T-cell (primary cell): ENCODE data around the gene SIGLEC9. TPM values are rescaled to one million over a fixed set of nuclear protein-coding genes. Genes with fewer than 3 reads are reported as not detected.

Source experiments
- ATAC-seq, 4 experiments: fragments of 200-7000 bp in 3 of 4; fragments of 150-1000 bp in 1 of 4; cut with Tn5 transposase; replicated peaks in 1 of 4; 1 replicate in 3 of 4; 2 replicates in 1 of 4; pipeline ENCODE4 v1.10.0; 2021; ENCODE audit warnings: moderate library complexity in 3 of 4, mild to moderate bottlenecking in 2 of 4, moderate number of reproducible peaks in 1 of 4
- CTCF ChIA-PET, 2 donors: fragments of 300-600 bp; sonication (Branson Sonifier 250); formaldehyde crosslinking; loops; one replicate each; lab custom pipeline; 2022; ENCODE audit warnings: antibody characterized with exemption in 2 of 2; lab: Charles Lee
- POLR2A ChIA-PET, 2 donors: fragments of 300-600 bp; sonication (Branson Sonifier 250); formaldehyde crosslinking; loops; one replicate each; lab custom pipeline; 2022; ENCODE audit warnings: antibody characterized with exemption in 2 of 2; lab: Charles Lee
- DNase-seq, 35 experiments: peaks; one replicate each; pipeline versions ENCODE4 v3.0.0 to v3.0.0-alpha.2; 2013 to 2023
- H3K27ac ChIP-seq: one replicate; pipeline ENCODE4 v1.5.1; 2013; ENCODE audit warnings: low read length
- H3K27me3 ChIP-seq, 2 experiments: replicated peaks in 1 of 2; 1 replicate in 1 of 2; 2 replicates in 1 of 2; pipeline versions ENCODE4 v1.6.1 to v1.7.0; 2013; ENCODE audit warnings: low read length in 1 of 2, mixed read lengths in 1 of 2; ENCODE audit not compliant: control insufficient read depth in 2 of 2, insufficient read depth in 2 of 2; ENCODE audit errors: extremely low read depth in 1 of 2
- H3K36me3 ChIP-seq, 2 donors: 1 replicate in 1 of 2; 2 replicates in 1 of 2; pipeline versions ENCODE4 v1.6.1 to v1.7.0; 2013; ENCODE audit warnings: low read length in 1 of 2; ENCODE audit not compliant: control insufficient read depth in 2 of 2, insufficient read depth in 1 of 2; ENCODE audit errors: extremely low read depth in 1 of 2
- H3K4me1 ChIP-seq, 2 experiments: 1 replicate in 1 of 2; 2 replicates in 1 of 2; pipeline versions ENCODE4 v1.6.1 to v1.7.0; 2013; ENCODE audit warnings: low read length in 2 of 2, mixed read lengths in 1 of 2; ENCODE audit not compliant: insufficient read depth in 2 of 2, control insufficient read depth in 1 of 2; ENCODE audit errors: extremely low read depth in 1 of 2
- H3K4me3 ChIP-seq, 2 donors: 1 replicate in 1 of 2; 2 replicates in 1 of 2; pipeline versions ENCODE4 v1.5.1 to v1.7.0; 2013; ENCODE audit warnings: mild to moderate bottlenecking in 2 of 2, low read length in 1 of 2, moderate library complexity in 1 of 2; ENCODE audit not compliant: control insufficient read depth in 1 of 2; ENCODE audit errors: extremely low read depth in 1 of 2
- H3K9me3 ChIP-seq: 2 replicates; pipeline ENCODE4 v1.7.0; 2013
- H3K27ac Mint-ChIP-seq, 2 donors: one replicate each; pipeline ENCODE4 v1.8.0; 2020 to 2021; ENCODE audit warnings: mild to moderate bottlenecking in 2 of 2, mixed read lengths in 2 of 2
- H3K27me3 Mint-ChIP-seq, 2 donors: one replicate each; pipeline ENCODE4 v1.8.0; 2021 to 2022; ENCODE audit warnings: mixed read lengths in 2 of 2
- H3K36me3 Mint-ChIP-seq: one replicate; pipeline ENCODE4 v1.8.0; 2021; ENCODE audit warnings: mixed read lengths
- H3K4me1 Mint-ChIP-seq, 3 donors: one replicate each; pipeline ENCODE4 v1.8.0; 2020 to 2022; ENCODE audit warnings: mixed read lengths in 3 of 3, mild to moderate bottlenecking in 1 of 3
- H3K4me3 Mint-ChIP-seq, 3 donors: one replicate each; pipeline ENCODE4 v1.8.0; 2020 to 2022; ENCODE audit warnings: mild to moderate bottlenecking in 3 of 3, mixed read lengths in 3 of 3, moderate library complexity in 3 of 3
- H3K9me3 Mint-ChIP-seq, 3 donors: one replicate each; pipeline ENCODE4 v1.8.0; 2020 to 2022; ENCODE audit warnings: mixed read lengths in 3 of 3
- WGBS: methylation state at CpG from one replicate; pipeline ENCODE4 v1.1.5; 2013; ENCODE audit warnings: missing lambda C conversion rate; ENCODE audit not compliant: insufficient coverage; 5-methylcytosine and 5-hydroxymethylcytosine counted together
- total RNA-seq, 35 experiments: library from RNA in 6 of 35; stranded (reverse) in 6 of 35; fragments of 120-200 nt in 1 of 35; gene quantifications; one replicate each; pipeline versions ENCODE4 v1.2.1 to v1.2.4 and lab custom pipeline; 2013 to 2026

Gene SIGLEC9
- total RNA-seq, 5 donors from 2014 or later (not counting 1 experiment from before 2014, with no cell fraction given) = 0.73 to 2.6 (median 1.6) TPM

GRCh38 chr19:51137792-51138425 lies 13.2 kb downstream of the SIGLEC9 start:
- DNase-seq (no peak), ATAC-seq (no peak)
- H3K27ac Mint-ChIP-seq = peak overlapping the region in 1 of 2 donors; percentile 46
- WGBS = 86% methylated on average over 2 of the region's 9 CpGs
- peaks cover 0 to 16% of the 10 kb centered on the region in 2 donors for H3K27me3 Mint-ChIP-seq
- no peaks in the 10 kb centered on the region for H3K9me3 Mint-ChIP-seq
- Histone ChIP-seq H3K36me3 (no peaks in the 10 kb centered on the region), H3K27ac (no peak overlapping the region), H3K4me3 (no peak overlapping the region), H3K9me3 (no peaks in the 10 kb centered on the region), H3K4me1 (peaks cover 6 to 37% of the 10 kb centered on the region in 2 experiments), H3K27me3 (peaks cover 0 to 19% of the 10 kb centered on the region in 2 experiments)
- no peaks in the 10 kb centered on the region for H3K36me3 Mint-ChIP-seq
- peak overlapping the region in 1 of 3 donors; percentile 70 for H3K4me3 Mint-ChIP-seq
- peaks cover 26 to 43% (median 43%) of the 10 kb centered on the region in 3 donors for H3K4me1 Mint-ChIP-seq
- POLR2A ChIA-PET = no interaction called here
- CTCF ChIA-PET = no interaction called here

DNA sequence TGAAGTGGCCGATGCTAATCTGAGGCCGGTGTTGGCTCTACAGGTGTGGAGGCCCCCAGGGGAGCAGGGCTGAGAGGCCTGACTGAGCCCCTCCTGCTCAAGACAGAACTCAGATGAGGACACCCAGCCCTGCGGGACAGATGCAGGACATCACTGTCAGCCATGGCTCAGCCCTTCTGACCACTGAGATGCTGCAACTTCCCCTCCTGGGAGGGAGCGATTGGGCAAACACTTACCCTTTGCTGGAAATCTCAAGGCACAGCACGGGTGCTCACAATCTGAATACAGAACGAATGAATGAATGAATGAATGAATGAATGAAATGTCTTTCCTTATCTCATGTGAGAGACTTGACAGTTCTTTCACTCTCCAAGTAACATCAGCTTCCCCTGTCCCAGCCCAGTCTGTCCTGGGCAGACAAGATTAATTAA lies 13.9 kb downstream of the SIGLEC9 start:
- Mint-ChIP-seq H3K27ac (no peak overlapping the region), H3K4me1 (peaks cover 26 to 43% (median 41%) of the 10 kb centered on the region in 3 donors), H3K36me3 (no peaks in the 10 kb centered on the region), H3K4me3 (no peak overlapping the region), H3K27me3 (peaks cover 0 to 16% of the 10 kb centered on the region in 2 donors), H3K9me3 (no peaks in the 10 kb centered on the region)
- no peak for ATAC-seq
- H3K9me3 ChIP-seq = no peaks in the 10 kb centered on the region
- WGBS = 87% methylated on average over 3 of the region's 6 CpGs
- DNase-seq = peak in 1 of 35 experiments; percentile 32
- H3K4me1 ChIP-seq = peaks cover 6 to 34% of the 10 kb centered on the region in 2 experiments
- no peaks in the 10 kb centered on the region for H3K36me3 ChIP-seq
- ChIA-PET POLR2A (no interaction called here), CTCF (no interaction called here)
- no peak overlapping the region for H3K4me3 ChIP-seq
- H3K27me3 ChIP-seq = peaks cover 0 to 19% of the 10 kb centered on the region in 2 experiments
- H3K27ac ChIP-seq = no peak overlapping the region

- H3K27ac ChIP-seq = no peak overlapping the region
- WGBS = 57% methylated on average over 1 of the region's 4 CpGs
- peaks cover 0 to 16% of the 10 kb centered on the region in 2 donors for H3K27me3 Mint-ChIP-seq
- no peak overlapping the region for H3K4me3 ChIP-seq
- ATAC-seq (no peak), DNase-seq (no peak)
- H3K36me3 ChIP-seq = no peaks in the 10 kb centered on the region
- peaks cover 0 to 25% of the 10 kb centered on the region in 2 experiments for H3K27me3 ChIP-seq
- peaks cover 6 to 34% of the 10 kb centered on the region in 2 experiments for H3K4me1 ChIP-seq
- CTCF ChIA-PET = no interaction called here
- H3K9me3 ChIP-seq = no peaks in the 10 kb centered on the region
- H3K36me3 Mint-ChIP-seq = no peaks in the 10 kb centered on the region
- H3K4me1 Mint-ChIP-seq = peaks cover 26 to 47% (median 40%) of the 10 kb centered on the region in 3 donors
- peak overlapping the region in 1 of 2 donors; percentile 26 for H3K27ac Mint-ChIP-seq
- H3K4me3 Mint-ChIP-seq = no peak overlapping the region
- POLR2A ChIA-PET = no interaction called here
- H3K9me3 Mint-ChIP-seq = no peaks in the 10 kb centered on the region
These were observed 14.8 kb downstream of the SIGLEC9 start for GRCh38 chr19:51139299-51140014.

- ATAC-seq (no peak), DNase-seq (no peak)
- peaks cover 28 to 44% (median 35%) of the 10 kb centered on the region in 3 donors for H3K4me1 Mint-ChIP-seq
- no peak overlapping the region for H3K27ac Mint-ChIP-seq
- Histone ChIP-seq H3K27me3 (peaks cover 0 to 31% of the 10 kb centered on the region in 2 experiments), H3K36me3 (no peaks in the 10 kb centered on the region), H3K4me3 (no peak overlapping the region), H3K9me3 (no peaks in the 10 kb centered on the region), H3K27ac (no peak overlapping the region), H3K4me1 (peaks cover 6 to 34% of the 10 kb centered on the region in 2 experiments)
- H3K9me3 Mint-ChIP-seq = no peaks in the 10 kb centered on the region
- WGBS = 65% methylated on average over 2 of the region's 6 CpGs
- H3K4me3 Mint-ChIP-seq = no peak overlapping the region
- peaks cover 0 to 18% of the 10 kb centered on the region in 2 donors for H3K27me3 Mint-ChIP-seq
- H3K36me3 Mint-ChIP-seq = no peaks in the 10 kb centered on the region
- CTCF ChIA-PET = no interaction called here
- POLR2A ChIA-PET = no interaction called here
These were observed 15.7 kb downstream of the SIGLEC9 start for GRCh38 chr19:51140441-51140840.

DNA sequence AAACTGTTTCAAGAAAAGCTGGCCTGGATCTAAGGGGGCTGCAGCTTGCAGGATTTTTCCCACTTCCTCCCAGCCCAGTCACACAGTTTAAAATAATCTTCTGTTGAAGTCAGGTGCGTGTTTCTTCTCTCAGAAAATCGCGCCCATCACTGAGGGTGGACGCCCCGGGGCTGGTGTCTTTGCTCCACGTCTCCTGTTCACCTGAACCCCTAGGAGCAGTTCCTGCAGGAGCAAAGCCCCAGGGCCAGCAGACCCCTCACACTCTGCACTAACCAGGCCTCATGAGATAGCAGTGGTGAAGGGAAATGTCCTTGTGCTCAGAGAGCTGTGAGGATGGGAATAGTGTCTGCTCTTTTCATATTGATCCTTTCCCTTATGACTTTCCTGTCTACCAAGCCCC lies 16.5 kb downstream of the SIGLEC9 start:
- peaks cover 0 to 31% of the 10 kb centered on the region in 2 experiments for H3K27me3 ChIP-seq
- no peaks in the 10 kb centered on the region for H3K36me3 ChIP-seq
- ChIA-PET POLR2A (no interaction called here), CTCF (no interaction called here)
- H3K27me3 Mint-ChIP-seq = peaks cover 0 to 18% of the 10 kb centered on the region in 2 donors
- no peak overlapping the region for H3K4me3 Mint-ChIP-seq
- H3K4me1 Mint-ChIP-seq = peaks cover 25 to 40% (median 32%) of the 10 kb centered on the region in 3 donors
- no peak overlapping the region for H3K27ac Mint-ChIP-seq
- H3K9me3 Mint-ChIP-seq = no peaks in the 10 kb centered on the region
- H3K4me1 ChIP-seq = peaks cover 6 to 33% of the 10 kb centered on the region in 2 experiments
- H3K9me3 ChIP-seq = no peaks in the 10 kb centered on the region
- no peak overlapping the region for H3K4me3 ChIP-seq
- WGBS = 97% methylated on average over 5 of the region's 6 CpGs
- no peak overlapping the region for H3K27ac ChIP-seq
- no peaks in the 10 kb centered on the region for H3K36me3 Mint-ChIP-seq
- ATAC-seq (no peak), DNase-seq (no peak)

GRCh38 chr19:51142119-51142518 lies 17.4 kb downstream of the SIGLEC9 start, which contains the start of gene SIGLEC7:
Gene SIGLEC7, plus strand, starts transcription at chr19:51142301. Its CDS starts 69 bp downstream, at chr19:51142370.
- Histone ChIP-seq H3K27me3 (peaks cover 0 to 31% of the 10 kb centered on the region in 2 experiments), H3K9me3 (no peaks in the 10 kb centered on the region), H3K36me3 (no peaks in the 10 kb centered on the region), H3K4me1 (peaks cover 3 to 24% of the 10 kb centered on the region in 2 experiments), H3K27ac (no peak within 1 kb of the TSS), H3K4me3 (no peak within 1 kb of the TSS)
- Mint-ChIP-seq H3K9me3 (no peaks in the 10 kb centered on the region), H3K36me3 (no peaks in the 10 kb centered on the region), H3K27ac (peak within 1 kb of the TSS in 1 of 2 donors; percentile 46), H3K4me1 (peaks cover 16 to 30% (median 22%) of the 10 kb centered on the region in 3 donors), H3K27me3 (peaks cover 0 to 18% of the 10 kb centered on the region in 2 donors), H3K4me3 (peak within 1 kb of the TSS in 1 of 3 donors; percentile 41)
- ChIA-PET POLR2A (no interaction called here), CTCF (no interaction called here)
- ATAC-seq (no peak), DNase-seq (no peak)
- 87% methylated on average over 11 of the region's 14 CpGs for WGBS
